Activated CD8-positive, alpha-beta T cell treated with anti-CD3 and anti-CD28 coated beads for 36 hours (primary cell): ENCODE results near the gene ITGB5. TPM values are rescaled to one million over a fixed set of nuclear protein-coding genes. Genes with fewer than 3 reads are reported as not detected.

ENCODE experiments used
- ATAC-seq: fragments of 200-7000 bp; cut with Tn5 transposase; one replicate; pipeline ENCODE4 v1.10.0; 2021; ENCODE audit warnings: mild to moderate bottlenecking, moderate library complexity
- CTCF ChIA-PET: fragments of 350-600 bp; sonication (Branson Sonifier 250); formaldehyde crosslinking; loops from one replicate; lab custom pipeline; 2021; ENCODE audit warnings: antibody characterized with exemption; lab: Charles Lee
- POLR2A ChIA-PET: fragments of 350-600 bp; sonication (Branson Sonifier 250); formaldehyde crosslinking; loops from one replicate; lab custom pipeline; 2021; ENCODE audit warnings: antibody characterized with exemption; lab: Charles Lee
- DNase-seq: peaks from one replicate; pipeline ENCODE4 v3.0.0-alpha.2; 2020
- H3K27ac Mint-ChIP-seq: one replicate; pipeline ENCODE4 v1.8.0; 2021; ENCODE audit warnings: mild to moderate bottlenecking, mixed read lengths
- H3K27me3 Mint-ChIP-seq: one replicate; pipeline ENCODE4 v1.8.0; 2021; ENCODE audit warnings: mixed read lengths
- H3K36me3 Mint-ChIP-seq: one replicate; pipeline ENCODE4 v1.8.0; 2021; ENCODE audit warnings: low read depth, mixed read lengths
- H3K4me1 Mint-ChIP-seq: one replicate; pipeline ENCODE4 v1.8.0; 2021; ENCODE audit warnings: low read depth, mixed read lengths
- H3K4me3 Mint-ChIP-seq: one replicate; pipeline ENCODE4 v1.8.0; 2021; ENCODE audit warnings: mild to moderate bottlenecking, moderate library complexity, mixed read lengths
- H3K9me3 Mint-ChIP-seq: one replicate; pipeline ENCODE4 v1.8.0; 2021; ENCODE audit warnings: mixed read lengths
- intact Hi-C: fragments of 100-400 bp; cut with micrococcal nuclease; formaldehyde crosslinking; loops from one replicate; pipeline ENCODE4 v1.10.0; 2022
- total RNA-seq, 2 experiments: library from RNA; stranded (reverse); gene quantifications; one replicate each; pipeline ENCODE4 v1.2.3, GENCODE V29; 2021
- TF ChIP-seq, protein P1 (sequence below): fragments of 200-600 bp; IDR thresholded peaks from one replicate; pipeline ENCODE4 v1.8.0; 2022; ENCODE audit warnings: antibody characterized with exemption, mild to moderate bottlenecking

The ITGB5 gene
- total RNA-seq, 2 experiments from 2014 or later = 0.41 to 1.1 TPM

DNA sequence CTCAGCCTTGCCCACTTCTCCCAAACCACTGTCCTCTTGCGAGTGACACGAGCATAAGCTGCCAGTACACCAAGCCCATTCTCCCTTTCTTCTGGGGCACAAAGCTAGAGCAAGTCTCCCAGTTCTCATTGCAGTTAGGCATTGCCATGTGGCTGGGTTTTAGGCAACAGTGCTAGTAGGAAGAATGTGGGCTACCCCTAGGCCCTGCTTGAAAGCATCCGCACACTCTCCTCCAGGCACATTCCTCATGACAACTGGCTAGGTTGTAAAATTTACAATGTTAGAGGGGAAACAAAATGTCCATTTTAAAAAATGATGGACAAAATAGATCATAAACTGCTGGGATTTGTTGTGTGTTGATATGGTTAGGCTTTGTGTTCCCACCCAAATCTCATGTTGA lies 19.7 kb downstream of the ITGB5 start:
- TF ChIP-seq, protein P1, sequence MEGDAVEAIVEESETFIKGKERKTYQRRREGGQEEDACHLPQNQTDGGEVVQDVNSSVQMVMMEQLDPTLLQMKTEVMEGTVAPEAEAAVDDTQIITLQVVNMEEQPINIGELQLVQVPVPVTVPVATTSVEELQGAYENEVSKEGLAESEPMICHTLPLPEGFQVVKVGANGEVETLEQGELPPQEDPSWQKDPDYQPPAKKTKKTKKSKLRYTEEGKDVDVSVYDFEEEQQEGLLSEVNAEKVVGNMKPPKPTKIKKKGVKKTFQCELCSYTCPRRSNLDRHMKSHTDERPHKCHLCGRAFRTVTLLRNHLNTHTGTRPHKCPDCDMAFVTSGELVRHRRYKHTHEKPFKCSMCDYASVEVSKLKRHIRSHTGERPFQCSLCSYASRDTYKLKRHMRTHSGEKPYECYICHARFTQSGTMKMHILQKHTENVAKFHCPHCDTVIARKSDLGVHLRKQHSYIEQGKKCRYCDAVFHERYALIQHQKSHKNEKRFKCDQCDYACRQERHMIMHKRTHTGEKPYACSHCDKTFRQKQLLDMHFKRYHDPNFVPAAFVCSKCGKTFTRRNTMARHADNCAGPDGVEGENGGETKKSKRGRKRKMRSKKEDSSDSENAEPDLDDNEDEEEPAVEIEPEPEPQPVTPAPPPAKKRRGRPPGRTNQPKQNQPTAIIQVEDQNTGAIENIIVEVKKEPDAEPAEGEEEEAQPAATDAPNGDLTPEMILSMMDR = no peak
- H3K36me3 Mint-ChIP-seq = no peaks in the 10 kb centered on the region
- POLR2A ChIA-PET = no interaction called here
- DNase-seq (no peak), ATAC-seq (no peak)
- no peaks in the 10 kb centered on the region for H3K9me3 Mint-ChIP-seq
- H3K27ac Mint-ChIP-seq = no peak overlapping the region
- H3K27me3 Mint-ChIP-seq = peaks cover 4% of the 10 kb centered on the region
- H3K4me3 Mint-ChIP-seq = no peak overlapping the region
- no peaks in the 10 kb centered on the region for H3K4me1 Mint-ChIP-seq
- intact Hi-C loops = no loop called here
- CTCF ChIA-PET = no interaction called here

DNA sequence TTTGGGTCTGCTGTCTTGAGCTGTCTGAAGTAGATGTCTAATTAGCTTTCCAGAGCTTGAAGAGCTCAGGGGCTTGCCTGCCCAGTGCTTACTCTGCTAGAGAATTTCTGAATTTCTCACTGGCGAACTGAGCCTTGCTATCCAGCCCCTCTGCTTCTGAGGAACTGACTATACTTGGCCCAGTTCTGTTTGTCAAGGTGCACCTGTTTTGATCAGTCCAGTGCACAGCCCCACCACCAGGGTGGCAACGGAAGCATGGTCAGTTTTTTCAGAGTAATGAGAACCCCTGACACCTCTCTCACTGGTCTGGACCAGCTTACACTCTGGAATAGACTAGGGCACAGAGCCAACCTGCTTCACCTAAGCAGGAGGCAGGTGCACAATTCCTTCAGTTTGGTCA lies 25.2 kb downstream of the ITGB5 start:
- Mint-ChIP-seq H3K9me3 (no peaks in the 10 kb centered on the region), H3K27ac (no peak overlapping the region), H3K4me1 (no peaks in the 10 kb centered on the region), H3K4me3 (no peak overlapping the region), H3K27me3 (peaks cover 1% of the 10 kb centered on the region), H3K36me3 (no peaks in the 10 kb centered on the region)
- TF ChIP-seq, protein P1 = no peak
- POLR2A ChIA-PET = no interaction called here
- DNase-seq (no peak), ATAC-seq (no peak)
- intact Hi-C loops = no loop called here
- CTCF ChIA-PET = interaction anchor here (2.5 kb wide), 1 partner anchor 39 kb away, joined by 12 read pairs; no protein-coding TSS in a partner anchor

DNA sequence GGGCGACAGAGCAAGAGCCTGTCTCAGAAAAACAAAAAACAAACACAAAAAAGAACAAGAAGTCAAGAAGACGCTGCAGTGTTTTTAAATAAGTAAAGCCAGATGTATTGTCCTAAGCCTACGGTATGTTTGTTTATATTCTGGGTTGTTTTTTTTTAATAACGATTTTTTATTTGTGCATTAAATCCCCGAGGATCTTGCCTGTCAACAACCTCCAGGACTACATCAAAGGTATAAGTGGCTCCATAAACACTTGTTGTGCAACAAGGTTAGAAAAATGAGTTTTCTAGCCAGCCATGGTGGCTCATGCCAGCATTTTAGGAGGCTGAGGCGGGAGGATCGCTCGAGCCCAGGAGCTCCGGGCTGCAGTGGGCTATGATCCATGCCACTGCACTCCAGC lies 26.1 kb downstream of the ITGB5 start:
- DNase-seq (no peak), ATAC-seq (no peak)
- Mint-ChIP-seq H3K36me3 (no peaks in the 10 kb centered on the region), H3K4me1 (no peaks in the 10 kb centered on the region), H3K9me3 (no peaks in the 10 kb centered on the region), H3K27me3 (peaks cover 2% of the 10 kb centered on the region), H3K27ac (no peak overlapping the region), H3K4me3 (no peak overlapping the region)
- CTCF ChIA-PET = interaction anchor here (2.5 kb wide), 1 partner anchor 40 kb away, joined by 12 read pairs; no protein-coding TSS in a partner anchor
- TF ChIP-seq, protein P1 = no peak
- POLR2A ChIA-PET = no interaction called here
- intact Hi-C loops = no loop called here

DNA sequence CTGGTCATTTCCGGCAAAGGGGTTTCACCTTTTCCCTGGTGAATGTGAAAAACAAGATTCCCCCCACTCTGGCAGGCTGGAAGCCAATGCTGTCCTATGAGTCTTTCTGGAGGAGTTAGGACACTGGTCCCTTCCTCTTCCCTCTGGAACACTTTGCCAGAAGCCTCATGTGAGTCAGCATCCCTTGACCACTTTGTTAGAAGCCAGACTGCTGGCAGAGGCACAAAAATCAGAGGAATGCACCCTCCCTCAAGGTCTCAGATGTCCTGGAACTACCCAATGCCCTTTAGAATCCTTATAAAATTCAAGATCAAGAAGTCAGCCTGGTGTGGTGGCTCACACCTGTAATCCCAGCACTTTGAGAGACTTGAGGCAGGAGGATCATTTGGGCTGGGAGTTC lies 26.6 kb downstream of the ITGB5 start:
- CTCF ChIA-PET = interaction anchor here (0.7 kb wide), 1 partner anchor 238 kb away, joined by 3 read pairs; no protein-coding TSS in a partner anchor
- POLR2A ChIA-PET = no interaction called here
- H3K4me1 Mint-ChIP-seq = no peaks in the 10 kb centered on the region
- H3K9me3 Mint-ChIP-seq = no peaks in the 10 kb centered on the region
- H3K27me3 Mint-ChIP-seq = peaks cover 3% of the 10 kb centered on the region
- H3K4me3 Mint-ChIP-seq = no peak overlapping the region
- H3K27ac Mint-ChIP-seq = no peak overlapping the region
- intact Hi-C loops = no loop called here
- TF ChIP-seq, protein P1 = no peak
- DNase-seq (no peak), ATAC-seq (no peak)
- H3K36me3 Mint-ChIP-seq = no peaks in the 10 kb centered on the region

DNA sequence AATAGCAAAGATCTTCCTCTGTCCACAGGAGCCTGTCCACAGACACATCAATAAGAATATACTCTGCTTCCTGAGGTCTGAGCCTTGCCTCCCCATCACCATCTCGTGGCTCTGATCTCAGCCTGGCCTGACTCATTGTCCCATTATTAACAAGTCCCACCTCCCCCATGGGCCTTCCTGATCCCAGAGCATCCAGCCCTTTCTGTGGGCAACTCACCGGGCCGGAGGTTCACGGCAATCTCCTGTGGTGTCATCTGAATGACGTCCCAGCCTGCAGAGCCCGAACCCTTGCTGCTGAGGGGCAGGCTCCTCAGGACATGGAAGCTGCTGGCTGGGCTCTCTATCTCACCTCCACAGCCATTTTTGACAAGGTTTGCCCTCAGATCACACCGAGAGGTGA lies 28.1 kb downstream of the ITGB5 start:
- ChIA-PET CTCF (interaction anchor here (0.6 kb wide), 1 partner anchor 42 kb away, joined by 3 read pairs; no protein-coding TSS in a partner anchor), POLR2A (no interaction called here)
- no peaks in the 10 kb centered on the region for H3K36me3 Mint-ChIP-seq
- H3K4me1 Mint-ChIP-seq = no peaks in the 10 kb centered on the region
- intact Hi-C loops = no loop called here
- TF ChIP-seq, protein P1 = no peak
- DNase-seq (no peak), ATAC-seq (no peak)
- no peak overlapping the region for H3K4me3 Mint-ChIP-seq
- H3K27ac Mint-ChIP-seq = no peak overlapping the region
- H3K9me3 Mint-ChIP-seq = no peaks in the 10 kb centered on the region
- peaks cover 6% of the 10 kb centered on the region for H3K27me3 Mint-ChIP-seq
